ENCODE data around the gene TRAPPC2L. TPM values are rescaled to one million over a fixed set of nuclear protein-coding genes. Genes with fewer than 3 reads are reported as not detected.

The TRAPPC2L gene
- total RNA-seq, 2 experiments from 2014 or later, result 81.8 to 91.3 TPM

DNA sequence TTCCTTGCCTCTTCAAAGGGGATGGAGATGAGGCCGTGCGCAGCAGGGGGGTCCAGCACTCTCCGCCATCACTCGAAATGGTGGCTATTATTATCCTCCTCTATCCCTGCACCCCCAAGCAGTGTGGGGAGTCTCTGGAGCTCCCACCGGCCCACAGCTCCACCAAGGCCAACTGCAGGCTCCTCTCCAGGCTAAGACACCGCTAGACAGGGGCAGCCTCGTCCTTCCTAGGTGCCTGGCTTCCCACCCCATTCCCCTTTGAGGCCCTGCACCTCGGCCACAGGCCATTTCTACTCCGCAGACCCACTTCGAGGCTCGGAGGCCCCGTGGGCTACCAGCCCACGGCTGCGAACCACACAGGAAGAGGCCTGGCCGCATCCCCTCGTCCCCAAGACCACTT is 49.1 kb downstream of the TRAPPC2L start:
- no peak for DNase-seq
- H3K36me3 Mint-ChIP-seq, result no peaks in the 10 kb centered on the region
- no peaks in the 10 kb centered on the region for H3K4me1 Mint-ChIP-seq
- no peaks in the 10 kb centered on the region for H3K9me3 Mint-ChIP-seq
- H3K27ac Mint-ChIP-seq, result no peak overlapping the region
- no peaks in the 10 kb centered on the region for H3K27me3 Mint-ChIP-seq
- H3K4me3 Mint-ChIP-seq, result no peak overlapping the region

GRCh38 chr16:88906535-88907105 is 49.7 kb downstream of the TRAPPC2L start:
- Mint-ChIP-seq H3K9me3 (no peaks in the 10 kb centered on the region), H3K4me1 (no peaks in the 10 kb centered on the region), H3K36me3 (no peaks in the 10 kb centered on the region), H3K27ac (no peak overlapping the region), H3K4me3 (no peak overlapping the region), H3K27me3 (no peaks in the 10 kb centered on the region)
- no peak for DNase-seq

DNA sequence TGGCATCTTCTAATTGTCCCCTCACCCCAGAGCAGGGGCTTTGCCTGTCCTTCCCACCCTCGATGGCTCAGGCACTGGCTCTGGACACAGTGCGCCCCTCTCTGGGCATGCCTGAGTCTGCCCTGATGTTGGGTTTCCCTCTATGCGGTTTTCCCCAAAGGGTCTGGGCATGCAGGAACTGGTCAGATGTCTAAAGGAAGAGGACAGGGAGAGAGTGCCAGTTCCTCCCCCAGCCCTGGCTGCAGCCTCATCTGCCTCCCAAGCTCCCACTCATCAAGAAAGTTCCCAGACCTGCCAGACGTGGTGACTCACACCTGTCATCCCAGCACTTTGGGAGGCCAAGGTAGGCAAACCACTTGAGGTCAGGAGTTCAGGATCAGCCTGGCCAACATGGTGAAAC is 50.8 kb downstream of the TRAPPC2L start:
- H3K4me1 Mint-ChIP-seq, result no peaks in the 10 kb centered on the region
- no peak for DNase-seq

GRCh38 chr16:88908307-88908706 is 51.4 kb downstream of the TRAPPC2L start:
- no peak for DNase-seq
- no peaks in the 10 kb centered on the region for H3K27me3 Mint-ChIP-seq
- H3K36me3 Mint-ChIP-seq, result no peaks in the 10 kb centered on the region
- no peak overlapping the region for H3K27ac Mint-ChIP-seq
- no peaks in the 10 kb centered on the region for H3K4me1 Mint-ChIP-seq
- no peak overlapping the region for H3K4me3 Mint-ChIP-seq
- H3K9me3 Mint-ChIP-seq, result no peaks in the 10 kb centered on the region

More for the DNA sequence above, 50.8 kb downstream of the TRAPPC2L start:
- Mint-ChIP-seq H3K27ac (no peak overlapping the region), H3K9me3 (no peaks in the 10 kb centered on the region), H3K36me3 (no peaks in the 10 kb centered on the region), H3K27me3 (no peaks in the 10 kb centered on the region), H3K4me3 (no peak overlapping the region)

- Mint-ChIP-seq H3K9me3 (no peaks in the 10 kb centered on the region), H3K27ac (no peak overlapping the region), H3K4me3 (no peak overlapping the region), H3K27me3 (no peaks in the 10 kb centered on the region), H3K36me3 (no peaks in the 10 kb centered on the region), H3K4me1 (peaks cover 2% of the 10 kb centered on the region)
- DNase-seq, result no peak
Measured at GRCh38 chr16:88909431-88910210, 52.7 kb downstream of the TRAPPC2L start.

- peaks cover 2% of the 10 kb centered on the region for H3K4me1 Mint-ChIP-seq
- H3K9me3 Mint-ChIP-seq, result no peaks in the 10 kb centered on the region
- H3K27me3 Mint-ChIP-seq, result no peaks in the 10 kb centered on the region
- H3K36me3 Mint-ChIP-seq, result no peaks in the 10 kb centered on the region
- no peak overlapping the region for H3K27ac Mint-ChIP-seq
- DNase-seq, result no peak
- no peak overlapping the region for H3K4me3 Mint-ChIP-seq
Measured at GRCh38 chr16:88910284-88911135, 53.6 kb downstream of the TRAPPC2L start.

- Mint-ChIP-seq H3K4me3 (no peak overlapping the region), H3K4me1 (peaks cover 2% of the 10 kb centered on the region), H3K36me3 (no peaks in the 10 kb centered on the region), H3K27ac (no peak overlapping the region), H3K27me3 (no peaks in the 10 kb centered on the region), H3K9me3 (no peaks in the 10 kb centered on the region)
- no peak for DNase-seq
Measured at GRCh38 chr16:88911136-88911945, 54.4 kb downstream of the TRAPPC2L start.

DNA sequence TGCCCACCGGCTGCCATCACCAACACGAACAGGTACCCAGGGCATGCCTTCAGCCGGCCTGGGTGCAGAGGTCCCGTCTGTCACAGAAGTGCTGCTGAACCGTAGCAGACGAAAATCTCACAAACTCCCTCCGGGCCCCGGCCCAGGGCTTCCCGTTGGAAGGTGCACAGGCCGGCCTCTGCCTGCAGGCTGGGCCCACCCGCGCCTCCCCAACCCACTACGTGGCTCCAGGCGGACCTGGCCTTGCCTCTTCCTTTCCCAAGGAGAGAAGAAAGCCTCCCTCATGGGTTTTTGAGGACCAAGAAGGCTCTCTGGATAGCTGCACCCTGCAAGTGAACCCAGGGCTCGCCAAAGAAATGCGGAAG is 55.0 kb downstream of the TRAPPC2L start:
- Mint-ChIP-seq H3K4me1 (peaks cover 2% of the 10 kb centered on the region), H3K27me3 (no peaks in the 10 kb centered on the region), H3K36me3 (no peaks in the 10 kb centered on the region), H3K27ac (no peak overlapping the region), H3K9me3 (no peaks in the 10 kb centered on the region), H3K4me3 (no peak overlapping the region)
- no peak for DNase-seq

Other genes starting within 250 kb of the TRAPPC2L start
- gene IL17C, start 218.6 kb upstream of the TRAPPC2L start, total RNA-seq, result not detected
- 100 to 1,000 TPM; 197 to 204 TPM for gene CYBA, start 206.1 kb upstream of the TRAPPC2L start, total RNA-seq
- gene MVD, start 194.0 kb upstream of the TRAPPC2L start, total RNA-seq, result 10 to 100 TPM; 53.3 to 56.6 TPM
- gene SNAI3, start 170.6 kb upstream of the TRAPPC2L start, total RNA-seq, result 1 to 10 TPM; 2.0 to 2.2 TPM
- gene RNF166, start 150.7 kb upstream of the TRAPPC2L start, total RNA-seq, result 10 to 100 TPM; 58.7 to 59.0 TPM
- gene CTU2, start 150.6 kb upstream of the TRAPPC2L start, total RNA-seq, result 10 to 100 TPM; 59.7 to 62.7 TPM
- 10 to 100 TPM; 86.7 to 87.0 TPM for gene PIEZO1, start 71.9 kb upstream of the TRAPPC2L start, total RNA-seq
- gene CDT1, start 53.3 kb upstream of the TRAPPC2L start, total RNA-seq, result 100 to 1,000 TPM; 156 to 158 TPM
- 100 to 1,000 TPM; 241 to 272 TPM for gene APRT, start 45.2 kb upstream of the TRAPPC2L start, total RNA-seq
- gene GALNS, start 180 bp upstream of the TRAPPC2L start, total RNA-seq, result 10 to 100 TPM; 14.7 to 14.9 TPM
- gene PABPN1L, start 9.5 kb downstream of the TRAPPC2L start, total RNA-seq, result not detected
- gene CBFA2T3, start 120.1 kb downstream of the TRAPPC2L start, total RNA-seq, result under 1 TPM; 0.28 to 0.56 TPM
- gene ACSF3, start 236.7 kb downstream of the TRAPPC2L start, total RNA-seq, result 10 to 100 TPM; 32.1 to 38.4 TPM

Data from activated naive CD8-positive, alpha-beta T cell treated with anti-CD3 and anti-CD28 coated beads for 36 hours (primary cell).